Endodermal cell (in vitro differentiated cells): ENCODE data around the gene KCNAB2. TPM values are rescaled to one million over a fixed set of nuclear protein-coding genes. Genes with fewer than 3 reads are reported as not detected.

Experiments
- DNase-seq: peaks from one replicate; pipeline ENCODE4 v3.0.0-alpha.2; 2017
- H3K27ac ChIP-seq: 2 replicates; pipeline ENCODE4 v1.5.1; 2013; ENCODE audit warnings: mild to moderate bottlenecking, low read depth, low read length, moderate library complexity
- H3K27me3 ChIP-seq: 2 replicates; pipeline ENCODE4 v1.6.1; 2013; ENCODE audit warnings: mild to moderate bottlenecking, low read length, moderate library complexity; ENCODE audit not compliant: insufficient read depth, control insufficient read depth, poor library complexity, severe bottlenecking
- H3K36me3 ChIP-seq: 2 replicates; pipeline ENCODE4 v1.7.0; 2013; ENCODE audit warnings: mild to moderate bottlenecking, low read length, moderate library complexity; ENCODE audit not compliant: control insufficient read depth, insufficient read depth
- H3K4me1 ChIP-seq: one replicate; pipeline ENCODE4 v1.7.0; 2013; ENCODE audit warnings: low read length; ENCODE audit not compliant: control insufficient read depth, insufficient read depth
- H3K4me3 ChIP-seq: 2 replicates; pipeline ENCODE4 v1.5.1; 2013; ENCODE audit warnings: mild to moderate bottlenecking, low read length, moderate library complexity
- H3K9ac ChIP-seq: 2 replicates; pipeline ENCODE4 v1.6.1; 2013; ENCODE audit warnings: mild to moderate bottlenecking, low read length, moderate library complexity; ENCODE audit not compliant: poor library complexity, severe bottlenecking; ENCODE audit errors: extremely low read depth
- H3K9me3 ChIP-seq: 2 replicates; pipeline ENCODE4 v1.6.1; 2013; ENCODE audit warnings: mild to moderate bottlenecking, low read length, moderate library complexity; ENCODE audit not compliant: control insufficient read depth
- H3K27ac Mint-ChIP-seq: 2 replicates; pipeline ENCODE4 v1.8.0; 2020; ENCODE audit warnings: mixed read lengths
- H3K27me3 Mint-ChIP-seq: 2 replicates; pipeline ENCODE4 v1.8.0; 2021; ENCODE audit warnings: mild to moderate bottlenecking, mixed read lengths; ENCODE audit not compliant: insufficient read depth
- H3K36me3 Mint-ChIP-seq: 2 replicates; pipeline ENCODE4 v1.8.0; 2020; ENCODE audit warnings: low read depth, mixed read lengths
- H3K4me1 Mint-ChIP-seq: 2 replicates; pipeline ENCODE4 v1.8.0; 2020; ENCODE audit warnings: mixed read lengths
- H3K4me3 Mint-ChIP-seq: 2 replicates; pipeline ENCODE4 v1.8.0; 2020; ENCODE audit warnings: mild to moderate bottlenecking, moderate library complexity, mixed read lengths
- H3K9me3 Mint-ChIP-seq: 2 replicates; pipeline ENCODE4 v1.8.0; 2020; ENCODE audit warnings: mild to moderate bottlenecking, mixed read lengths
- WGBS, 2 experiments: methylation state at CpG; one replicate each; pipeline versions ENCODE4 v1.1.5 to v1.1.7; 2013; ENCODE audit warnings: missing lambda C conversion rate in 2 of 2, mixed read lengths in 1 of 2; ENCODE audit not compliant: insufficient coverage in 1 of 2, insufficient read length in 1 of 2; 5-methylcytosine and 5-hydroxymethylcytosine counted together
- total RNA-seq, 2 donors: library from RNA; stranded (reverse); fragmentation: NEBNext Ultra II Directional in 1 of 2; extraction: Animal tissue kit (Norgen Biotek cat#: 25700) in 1 of 2; gene quantifications; 2 replicates in 1 of 2; 3 replicates in 1 of 2; pipeline ENCODE4 v1.2.1, GENCODE V29; 2021
- TF ChIP-seq, protein P1 (sequence below): fragments of 200-600 bp; sonication (generic); conservative IDR thresholded peaks from 2 replicates; pipeline ENCODE4 v1.5.0; 2021; ENCODE audit warnings: antibody characterized with exemption, mild to moderate bottlenecking

Gene KCNAB2
- total RNA-seq, 2 donors from 2014 or later, result 14.9 to 22.9 TPM

DNA sequence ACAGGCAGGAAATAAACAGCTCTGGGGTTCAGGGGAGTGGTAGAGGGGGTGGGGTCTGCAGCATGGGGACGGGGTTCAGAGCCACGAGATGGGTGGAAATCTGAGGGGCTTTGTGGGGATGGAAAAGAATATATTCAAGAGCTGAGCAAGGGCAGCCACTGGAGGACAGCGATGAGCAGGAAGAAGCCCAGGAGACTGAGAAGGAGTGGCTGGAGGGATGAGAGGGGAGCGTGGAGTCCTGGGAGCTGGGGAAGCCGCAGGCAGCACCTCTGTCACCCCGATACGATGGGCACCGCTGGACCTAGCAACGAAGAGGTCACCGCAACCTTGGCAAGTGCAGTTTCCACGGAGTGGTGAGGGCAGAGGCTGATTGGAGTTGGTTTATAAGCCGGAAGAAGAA lies 10.0 kb upstream of the KCNAB2 start:
- Histone ChIP-seq H3K9ac (no peak overlapping the region), H3K4me3 (no peak overlapping the region), H3K27me3 (no peaks in the 10 kb centered on the region), H3K27ac (no peak overlapping the region), H3K4me1 (no peaks in the 10 kb centered on the region), H3K9me3 (no peaks in the 10 kb centered on the region), H3K36me3 (no peaks in the 10 kb centered on the region)
- TF ChIP-seq, protein P1, sequence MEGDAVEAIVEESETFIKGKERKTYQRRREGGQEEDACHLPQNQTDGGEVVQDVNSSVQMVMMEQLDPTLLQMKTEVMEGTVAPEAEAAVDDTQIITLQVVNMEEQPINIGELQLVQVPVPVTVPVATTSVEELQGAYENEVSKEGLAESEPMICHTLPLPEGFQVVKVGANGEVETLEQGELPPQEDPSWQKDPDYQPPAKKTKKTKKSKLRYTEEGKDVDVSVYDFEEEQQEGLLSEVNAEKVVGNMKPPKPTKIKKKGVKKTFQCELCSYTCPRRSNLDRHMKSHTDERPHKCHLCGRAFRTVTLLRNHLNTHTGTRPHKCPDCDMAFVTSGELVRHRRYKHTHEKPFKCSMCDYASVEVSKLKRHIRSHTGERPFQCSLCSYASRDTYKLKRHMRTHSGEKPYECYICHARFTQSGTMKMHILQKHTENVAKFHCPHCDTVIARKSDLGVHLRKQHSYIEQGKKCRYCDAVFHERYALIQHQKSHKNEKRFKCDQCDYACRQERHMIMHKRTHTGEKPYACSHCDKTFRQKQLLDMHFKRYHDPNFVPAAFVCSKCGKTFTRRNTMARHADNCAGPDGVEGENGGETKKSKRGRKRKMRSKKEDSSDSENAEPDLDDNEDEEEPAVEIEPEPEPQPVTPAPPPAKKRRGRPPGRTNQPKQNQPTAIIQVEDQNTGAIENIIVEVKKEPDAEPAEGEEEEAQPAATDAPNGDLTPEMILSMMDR, result peak; percentile 42
- Mint-ChIP-seq H3K36me3 (no peaks in the 10 kb centered on the region), H3K4me3 (no peak overlapping the region), H3K27ac (no peak overlapping the region), H3K27me3 (no peaks in the 10 kb centered on the region), H3K4me1 (peaks cover 3% of the 10 kb centered on the region), H3K9me3 (no peaks in the 10 kb centered on the region)
- no peak for DNase-seq
- 81 to 84% methylated on average over 9 to 12 of the region's 12 CpGs for WGBS, 2 experiments

DNA sequence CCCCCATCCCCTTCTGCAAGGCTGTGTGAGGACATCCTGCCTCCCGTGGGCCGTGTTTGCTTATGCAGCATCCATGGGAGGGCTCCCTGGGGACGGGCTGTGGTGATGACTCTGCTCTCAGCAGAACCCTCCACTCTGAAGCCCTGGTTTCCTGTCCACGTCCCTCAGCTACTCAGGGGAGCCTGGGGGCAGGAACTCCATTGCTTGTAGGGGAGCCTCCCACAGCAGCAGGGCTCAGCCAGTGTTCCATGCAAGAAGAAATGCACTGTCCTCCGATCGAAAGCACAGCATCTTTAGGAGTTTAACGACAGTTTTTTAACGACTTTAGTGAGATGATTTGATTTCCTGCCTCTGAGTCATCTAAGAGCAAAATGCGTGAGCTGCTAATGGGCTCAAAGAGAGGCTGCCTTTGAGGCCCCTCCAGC lies 8.3 kb upstream of the KCNAB2 start:
- no peaks in the 10 kb centered on the region for H3K4me1 ChIP-seq
- H3K9ac ChIP-seq, result no peak overlapping the region
- no peaks in the 10 kb centered on the region for H3K36me3 Mint-ChIP-seq
- peaks cover 3% of the 10 kb centered on the region for H3K4me1 Mint-ChIP-seq
- WGBS, 2 experiments, result 48 to 56% methylated on average over 8 to 9 of the region's 9 CpGs
- no peak overlapping the region for H3K4me3 ChIP-seq
- no peaks in the 10 kb centered on the region for H3K27me3 Mint-ChIP-seq
- no peaks in the 10 kb centered on the region for H3K9me3 Mint-ChIP-seq
- H3K27me3 ChIP-seq, result no peaks in the 10 kb centered on the region
- DNase-seq, result peak; percentile 63
- H3K36me3 ChIP-seq, result no peaks in the 10 kb centered on the region
- H3K27ac ChIP-seq, result no peak overlapping the region
- H3K27ac Mint-ChIP-seq, result no peak overlapping the region
- TF ChIP-seq, protein P1, result no peak
- no peak overlapping the region for H3K4me3 Mint-ChIP-seq
- no peaks in the 10 kb centered on the region for H3K9me3 ChIP-seq

- Histone ChIP-seq H3K27me3 (no peaks in the 10 kb centered on the region), H3K4me1 (no peaks in the 10 kb centered on the region), H3K27ac (no peak overlapping the region), H3K4me3 (no peak overlapping the region), H3K36me3 (no peaks in the 10 kb centered on the region), H3K9me3 (no peaks in the 10 kb centered on the region), H3K9ac (no peak overlapping the region)
- Mint-ChIP-seq H3K9me3 (no peaks in the 10 kb centered on the region), H3K27me3 (no peaks in the 10 kb centered on the region), H3K4me1 (peaks cover 3% of the 10 kb centered on the region), H3K36me3 (no peaks in the 10 kb centered on the region), H3K27ac (no peak overlapping the region), H3K4me3 (no peak overlapping the region)
- WGBS, 2 experiments, result 90 to 98% methylated on average over 6 to 7 of the region's 7 CpGs
- TF ChIP-seq, protein P1, result no peak
- DNase-seq, result no peak
Measured at GRCh38 chr1:6038603-6039002, 7.1 kb upstream of the KCNAB2 start.
